Subcutaneous adipose tissue (tissue), 4 donors: Measurements from ENCODE around the gene ASB2. TPM values are rescaled to one million over a fixed set of nuclear protein-coding genes. Genes with fewer than 3 reads are reported as not detected.

Source experiments
- CTCF ChIP-seq: fragments of 450-650 bp; IDR thresholded peaks from one replicate; pipeline ENCODE4 v1.5.1; 2016; ENCODE audit warnings: low read depth, mild to moderate bottlenecking, control low read depth, antibody characterized with exemption, moderate library complexity
- total RNA-seq, 4 donors: library from RNA; depleted of rRNA; stranded (reverse); fragments of >200 nt; gene quantifications; one replicate each; pipeline ENCODE4 v1.1.0, GENCODE V29; 2016

ASB2 gene
- total RNA-seq, 4 donors from 2014 or later: 0.34 TPM; not detected in 3

GRCh38 chr14:94010625-94011024, 34.3 kb upstream of the ASB2 start:
- TF ChIP-seq CTCF: no peak

DNA sequence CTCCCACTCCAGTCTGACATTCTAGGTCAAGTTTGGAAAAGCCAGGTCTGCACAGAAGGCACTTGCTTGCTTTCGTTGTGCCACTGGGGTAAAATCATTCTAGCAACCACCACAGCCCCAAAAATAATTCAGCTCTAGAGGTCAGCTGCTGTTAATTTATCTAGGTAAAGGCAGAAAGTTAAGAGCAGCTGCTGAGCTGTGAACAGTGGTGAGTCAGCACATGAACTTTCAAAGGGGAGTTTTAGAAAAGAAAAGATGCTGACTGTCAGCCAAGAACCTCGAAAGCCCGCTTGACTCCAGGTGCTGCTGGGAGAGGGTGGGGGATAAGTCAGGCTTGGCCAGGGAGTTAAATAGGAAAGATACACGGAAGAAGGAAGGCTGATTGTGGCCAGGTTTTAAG, 33.4 kb upstream of the ASB2 start:
- no peak for TF ChIP-seq CTCF

- TF ChIP-seq CTCF: no peak
These were observed 31.9 kb upstream of the ASB2 start for GRCh38 chr14:94008234-94008633.

GRCh38 chr14:94005324-94006073, 29.1 kb upstream of the ASB2 start:
- no peak for TF ChIP-seq CTCF

DNA sequence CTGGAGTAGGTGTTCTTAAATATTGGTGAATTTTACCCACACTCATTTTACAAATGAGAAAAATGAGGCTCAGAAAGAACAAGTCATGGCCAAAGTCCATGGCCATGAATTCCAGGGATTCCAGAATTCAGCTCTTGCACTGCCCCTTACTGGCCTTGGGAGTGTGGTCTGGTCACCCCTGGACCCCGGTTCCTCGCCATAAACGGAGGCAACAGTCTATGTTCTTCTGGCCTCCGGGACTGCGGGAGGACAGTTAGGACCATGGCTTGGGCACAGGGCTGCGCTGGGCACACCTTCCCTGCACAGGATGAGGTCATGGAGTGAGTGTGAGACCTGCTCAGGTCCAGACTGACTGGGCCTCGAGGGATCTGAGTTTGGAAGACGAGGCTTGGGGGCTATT, 27.6 kb upstream of the ASB2 start:
- TF ChIP-seq CTCF: no peak

- TF ChIP-seq CTCF: no peak
These were observed 27.0 kb upstream of the ASB2 start for GRCh38 chr14:94003397-94003796.

- TF ChIP-seq CTCF: no peak
These were observed 25.4 kb upstream of the ASB2 start for GRCh38 chr14:94001501-94002396.
